Fibroblast of skin of abdomen (primary cell): ENCODE results near the gene EIF4A3.
"Not testable (repeated sequence)": the region's sequence is repeated elsewhere in the genome, so short reads cannot be mapped to it uniquely, and the experiment has no call there.

Experiments used
- DNase-seq: peaks from one replicate; pipeline ENCODE4 v3.0.0-alpha.2; 2013

Gene EIF4A3

DNA sequence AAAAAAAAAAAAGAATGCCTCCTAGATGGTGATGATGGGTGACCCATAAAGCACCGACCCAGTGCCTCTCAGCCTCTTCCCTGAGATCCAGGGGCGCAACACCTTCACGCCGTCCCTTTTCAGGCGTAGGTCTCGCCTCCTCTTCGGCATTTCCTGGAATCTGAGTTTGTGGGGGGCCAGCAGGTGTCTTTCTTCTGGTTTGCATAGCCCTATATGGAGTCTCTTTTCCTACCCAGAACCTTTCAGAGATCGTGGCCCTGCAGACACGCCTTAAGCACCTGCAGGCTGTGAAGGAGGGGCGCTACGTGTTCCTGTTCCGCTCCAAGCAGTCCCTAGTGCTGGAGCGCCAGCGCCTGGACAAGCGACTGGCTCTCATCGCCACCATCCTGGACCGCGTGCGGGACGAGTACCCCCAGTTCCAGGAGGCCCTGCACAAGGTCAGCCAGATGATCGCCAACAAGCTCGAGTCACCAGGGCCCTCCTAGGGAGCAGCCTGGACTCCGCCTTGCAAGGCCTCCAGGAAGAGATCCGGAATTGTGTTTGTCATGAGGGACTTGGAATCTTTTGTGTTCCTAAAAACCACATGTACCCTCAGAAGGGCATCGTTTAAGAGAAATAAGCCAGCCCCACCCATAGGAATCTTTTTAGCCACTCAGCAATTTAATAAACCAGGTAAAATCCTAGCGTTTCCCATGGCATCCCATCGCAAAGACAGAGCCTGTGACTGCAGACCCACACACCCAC, 47.5 kb downstream of the EIF4A3 start:
- no peak for DNase-seq

DNA sequence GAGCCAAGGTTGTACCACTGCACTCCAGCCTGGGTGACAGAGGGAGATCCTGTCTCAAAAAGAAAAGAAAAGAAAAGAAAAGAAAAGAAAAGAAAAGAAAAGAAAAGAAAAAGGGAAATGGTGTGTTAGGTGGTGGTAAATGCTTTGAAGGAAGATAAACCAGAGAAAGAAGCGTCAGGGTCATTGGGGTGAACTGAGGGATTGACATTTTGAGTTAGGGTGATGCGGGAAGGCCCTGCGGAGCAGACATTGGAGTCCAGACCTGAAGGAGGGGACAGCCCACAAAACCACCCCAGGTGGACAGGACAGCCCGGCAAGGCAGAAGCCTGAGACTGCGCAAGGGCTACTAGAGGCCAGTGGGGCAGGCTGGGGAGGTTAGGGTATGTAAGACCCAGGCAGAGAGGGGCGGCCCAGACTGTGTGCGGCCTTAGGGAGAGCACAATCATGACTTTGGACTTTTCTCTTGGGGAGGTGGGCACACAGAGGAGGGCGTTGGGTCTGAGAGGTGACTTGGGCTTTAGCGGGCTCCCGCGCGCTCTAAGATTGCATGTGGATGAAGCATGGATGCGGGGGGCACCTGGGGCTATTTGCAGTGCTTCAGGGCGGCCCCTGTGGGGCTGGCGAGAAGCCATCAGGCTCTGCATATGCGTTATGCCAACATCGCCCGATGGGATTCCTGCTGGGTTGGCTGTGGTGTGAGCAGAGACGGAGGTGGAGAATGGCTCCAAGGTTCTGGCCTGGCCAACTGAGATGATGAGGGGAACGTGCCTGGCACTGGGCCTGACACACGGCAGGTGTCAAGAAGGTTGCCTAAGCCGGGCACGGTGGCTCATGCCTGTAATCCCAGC, 48.9 kb downstream of the EIF4A3 start:
- DNase-seq = no peak

DNA sequence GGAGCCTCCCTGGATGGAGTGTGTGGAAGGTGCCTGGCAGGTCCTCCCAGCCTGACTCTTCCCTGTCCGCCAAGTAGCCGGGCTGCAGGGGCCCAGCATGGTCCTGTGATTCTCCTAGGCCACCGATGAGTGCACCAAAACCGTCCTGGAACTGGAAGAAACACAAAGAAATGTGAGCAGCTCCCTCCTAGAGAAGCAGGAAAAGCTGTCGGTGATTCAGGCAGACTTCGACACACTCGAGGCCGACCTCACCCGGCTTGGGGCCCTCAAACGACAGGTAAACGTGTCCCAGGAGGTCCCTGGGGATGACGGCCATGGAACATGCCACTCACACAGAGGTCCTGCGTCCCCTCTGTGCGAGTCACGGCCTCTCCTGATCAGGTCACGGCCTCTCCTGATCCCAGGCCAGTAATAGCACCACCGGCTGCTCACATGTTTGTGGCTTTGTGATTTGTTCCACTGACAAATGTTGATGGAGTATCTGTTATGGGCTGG, 49.8 kb downstream of the EIF4A3 start:
- no peak for DNase-seq

DNA sequence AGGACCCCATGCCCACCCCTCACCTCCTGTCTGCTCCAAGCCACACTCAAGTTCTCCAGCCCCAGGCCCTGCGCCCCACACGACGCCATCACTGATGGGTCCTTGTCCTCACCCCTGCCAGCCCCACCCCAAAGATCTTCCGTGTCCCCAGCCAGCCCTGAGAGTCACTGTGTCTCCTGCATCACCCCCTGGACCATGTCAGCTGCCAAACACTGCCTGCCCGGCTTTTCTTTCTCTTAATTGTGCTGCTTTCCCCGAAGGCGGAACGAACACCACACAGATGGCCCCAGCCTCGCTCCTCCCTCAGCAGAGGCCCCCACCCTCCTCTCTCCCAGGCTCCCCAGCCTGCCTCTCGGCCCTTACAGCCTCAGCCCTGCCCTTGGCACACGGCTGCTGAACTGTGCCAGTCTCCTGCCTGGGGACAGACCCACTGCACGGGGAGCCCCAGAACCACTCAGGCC, 50.3 kb downstream of the EIF4A3 start:
- DNase-seq = no peak

DNA sequence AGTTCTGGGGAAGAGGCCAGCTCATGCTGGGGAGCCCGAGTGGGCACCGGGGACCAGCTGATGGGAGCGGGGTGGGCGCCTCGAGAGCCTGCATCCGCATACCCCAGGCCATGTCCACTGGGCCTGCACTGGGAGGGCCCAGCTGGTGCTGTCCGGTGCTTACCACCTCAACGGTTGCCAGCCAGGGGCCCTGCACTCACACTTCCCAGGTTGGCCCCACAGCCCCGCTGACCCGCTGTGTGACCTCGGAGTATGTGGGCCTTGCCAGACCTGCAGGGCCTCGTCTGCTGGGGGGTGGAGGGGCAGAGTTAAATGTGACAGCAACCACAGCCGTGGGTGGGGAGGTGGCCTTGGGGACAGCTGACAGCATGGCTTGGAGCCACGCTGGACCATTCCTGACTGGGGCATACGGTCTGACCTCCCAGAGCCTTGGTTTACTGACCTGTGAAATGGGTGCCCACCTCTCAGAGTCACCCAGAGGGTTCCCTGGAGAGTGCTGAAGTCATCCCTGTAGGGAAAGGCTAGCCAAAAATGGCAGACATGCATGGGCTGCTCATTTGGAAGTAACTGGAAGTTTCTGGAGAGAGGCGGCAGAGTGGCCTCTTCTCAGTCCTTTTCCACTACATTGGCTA, 51.0 kb downstream of the EIF4A3 start:
- no peak for DNase-seq

DNA sequence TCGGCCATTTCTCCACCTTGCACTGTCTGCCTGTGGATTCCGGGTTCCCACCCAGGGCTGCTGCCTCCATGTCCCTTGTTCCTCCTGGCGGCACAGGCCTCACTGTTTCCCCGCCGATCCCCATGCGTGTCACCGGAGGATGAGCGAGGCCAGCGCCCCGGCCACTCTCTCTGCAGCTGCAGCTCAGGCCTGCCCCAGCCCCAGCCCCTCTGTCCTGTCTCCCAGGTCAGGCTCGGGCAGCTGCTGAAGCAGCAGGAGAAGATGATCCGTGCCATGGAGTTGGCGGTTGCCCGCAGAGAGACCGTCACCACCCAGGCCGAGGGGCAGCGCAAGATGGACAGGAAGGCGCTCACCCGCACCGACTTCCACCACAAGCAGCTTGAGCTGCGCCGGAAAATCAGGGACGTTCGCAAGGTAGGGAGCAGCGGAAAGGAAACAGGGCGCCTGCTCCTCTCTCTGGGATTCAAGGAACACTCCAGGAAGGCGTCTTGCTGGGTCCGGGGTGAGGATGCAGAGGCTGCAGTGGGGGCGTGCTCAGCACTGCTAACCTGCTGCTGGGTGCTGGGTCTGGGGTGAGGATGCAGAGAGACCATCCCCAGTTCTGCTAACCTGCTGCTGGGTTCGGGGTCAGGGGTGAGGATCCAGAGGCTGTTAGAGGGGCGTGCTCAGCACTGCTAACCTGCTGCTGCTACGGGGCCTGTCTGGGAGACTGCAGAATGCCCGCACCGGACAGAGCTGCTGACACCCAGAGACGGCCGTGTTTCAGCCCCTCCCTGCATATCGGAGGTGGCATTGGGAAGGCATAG, 51.7 kb downstream of the EIF4A3 start:
- DNase-seq = no peak

DNA sequence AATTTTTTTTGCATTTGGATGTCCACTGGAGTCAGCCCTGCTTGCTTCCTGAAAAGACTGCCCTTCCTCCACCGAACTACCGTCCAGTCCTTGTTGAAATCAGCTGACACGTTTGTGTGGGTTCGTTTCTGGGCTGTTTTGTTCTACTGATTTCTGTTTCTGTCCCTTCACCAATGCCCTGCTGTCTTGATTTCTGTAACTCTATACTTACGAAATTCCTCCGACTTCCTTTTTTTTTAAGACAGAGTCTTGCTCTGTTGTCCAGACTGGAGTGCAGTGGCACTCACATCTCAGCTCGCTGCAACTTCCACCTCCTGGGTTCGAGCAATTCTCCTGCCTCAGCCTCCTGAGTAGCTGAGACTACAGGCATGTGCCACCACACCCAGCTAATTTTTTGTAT, 54.0 kb downstream of the EIF4A3 start:
- no peak for DNase-seq

DNA sequence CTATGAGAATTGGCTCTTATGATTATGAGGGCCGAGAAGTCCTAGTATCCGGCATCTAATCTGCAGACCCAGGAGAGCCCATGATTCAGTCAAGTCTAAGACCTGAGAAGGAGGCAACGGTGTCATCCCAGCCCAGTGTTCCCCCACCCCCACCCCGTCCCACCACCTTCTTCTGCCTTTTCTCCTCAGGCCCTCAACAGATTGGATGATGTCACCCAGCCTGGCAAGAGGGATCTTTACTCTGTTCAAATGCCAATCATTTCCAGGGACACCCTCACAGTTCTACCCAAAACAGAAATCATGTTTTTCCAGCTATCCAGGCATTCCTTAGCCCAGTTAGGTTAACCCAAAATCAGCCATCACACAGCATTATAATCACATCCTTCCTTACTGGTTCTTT, 55.6 kb downstream of the EIF4A3 start:
- DNase-seq = no peak

DNA sequence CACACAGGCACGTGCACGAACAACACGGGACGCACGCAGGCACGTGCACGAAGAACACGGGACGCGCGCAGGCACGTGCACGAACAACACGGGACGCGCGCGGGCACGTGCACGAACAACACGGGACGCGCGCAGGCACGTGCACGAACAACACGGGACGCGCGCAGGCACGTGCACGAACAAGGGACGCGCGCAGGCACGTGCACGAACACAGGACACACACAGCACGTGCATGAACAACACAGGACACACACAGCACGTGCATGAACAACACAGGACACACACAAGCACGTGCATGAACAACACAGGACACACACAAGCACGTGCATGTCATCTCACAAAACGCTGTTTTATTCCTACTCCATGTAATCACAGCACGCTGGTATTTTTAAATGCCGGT, 56.8 kb downstream of the EIF4A3 start:
- DNase-seq = not testable (repeated sequence)

DNA sequence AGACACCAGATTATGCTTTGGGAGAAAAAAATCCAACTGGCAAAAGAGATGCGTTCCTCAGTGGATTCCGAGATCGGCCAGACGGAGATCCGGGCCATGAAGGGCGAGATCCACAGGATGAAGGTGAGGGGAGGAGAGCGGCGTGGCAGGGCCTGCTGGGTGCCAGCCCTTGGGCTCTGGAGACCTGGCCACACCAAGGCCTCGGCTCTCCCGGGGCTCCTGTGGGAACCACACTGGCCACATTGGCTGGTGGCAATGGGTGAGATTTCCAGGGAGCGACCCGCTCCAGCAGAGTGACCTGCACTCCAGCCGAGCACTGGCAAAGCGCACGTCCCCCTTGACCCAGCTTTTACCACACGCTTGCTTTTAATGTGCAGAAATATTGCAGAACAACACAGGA, 57.2 kb downstream of the EIF4A3 start:
- DNase-seq = no peak

DNA sequence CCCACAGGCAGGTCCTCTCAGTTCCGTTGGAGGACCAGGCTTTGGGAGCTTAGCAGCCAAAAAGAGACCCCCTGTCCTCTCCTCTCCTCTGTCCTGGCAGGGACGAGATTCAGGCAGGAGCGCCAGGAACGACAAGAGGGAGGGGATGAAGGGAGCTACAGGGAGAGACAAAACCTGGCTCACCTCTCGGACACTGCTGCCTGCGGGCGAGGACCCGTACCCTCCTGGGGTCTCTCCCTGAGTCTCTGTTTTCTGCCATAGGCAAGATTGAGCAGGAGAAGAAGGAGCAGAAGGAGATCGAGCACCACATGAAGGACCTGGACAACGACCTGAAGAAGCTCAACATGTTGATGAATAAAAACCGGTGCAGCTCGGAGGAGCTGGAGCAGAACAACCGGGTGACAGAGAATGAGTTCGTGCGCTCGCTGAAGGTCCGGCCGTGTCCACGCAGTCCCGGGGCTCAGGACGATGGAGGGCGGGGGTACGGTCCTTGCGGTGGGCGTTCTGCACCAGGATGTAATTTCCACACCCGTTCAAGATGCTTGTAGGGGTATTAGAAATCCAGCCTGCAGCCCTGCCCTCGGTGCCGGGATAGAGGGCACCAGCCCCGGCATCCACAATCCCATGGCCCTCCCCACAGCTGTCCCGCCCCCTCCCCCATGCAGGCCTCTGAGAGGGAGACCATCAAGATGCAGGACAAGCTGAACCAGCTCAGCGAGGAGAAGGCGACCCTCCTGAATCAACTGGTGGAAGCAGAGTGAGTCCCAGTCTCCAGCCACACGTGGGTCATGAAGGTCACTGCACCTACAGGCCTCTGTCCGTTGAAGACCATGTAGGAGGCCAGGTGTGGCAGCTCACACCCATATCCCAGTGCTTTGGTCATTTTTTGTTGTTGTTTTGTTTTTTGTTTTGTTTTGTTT, 59.3 kb downstream of the EIF4A3 start:
- no peak for DNase-seq

DNA sequence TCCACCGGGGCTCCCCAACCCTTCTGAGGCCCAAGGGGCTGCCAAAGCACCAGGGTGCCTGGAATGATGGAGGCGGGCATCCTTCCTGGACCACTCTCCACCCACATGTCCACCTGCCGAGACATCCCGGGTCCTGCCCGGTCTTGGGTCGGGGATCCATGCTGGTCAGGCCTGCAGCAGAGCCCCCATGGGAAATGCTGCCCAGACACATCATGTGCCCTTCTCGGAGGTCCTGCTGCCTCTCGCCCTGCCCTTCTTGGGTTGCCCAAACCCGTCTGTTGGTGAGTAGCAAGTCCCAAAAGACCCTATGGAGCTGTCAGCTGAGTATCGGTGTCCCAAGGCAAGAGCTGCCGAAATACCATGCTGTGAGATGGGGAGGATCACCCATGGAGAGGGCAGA, 60.3 kb downstream of the EIF4A3 start:
- DNase-seq = no peak

DNA sequence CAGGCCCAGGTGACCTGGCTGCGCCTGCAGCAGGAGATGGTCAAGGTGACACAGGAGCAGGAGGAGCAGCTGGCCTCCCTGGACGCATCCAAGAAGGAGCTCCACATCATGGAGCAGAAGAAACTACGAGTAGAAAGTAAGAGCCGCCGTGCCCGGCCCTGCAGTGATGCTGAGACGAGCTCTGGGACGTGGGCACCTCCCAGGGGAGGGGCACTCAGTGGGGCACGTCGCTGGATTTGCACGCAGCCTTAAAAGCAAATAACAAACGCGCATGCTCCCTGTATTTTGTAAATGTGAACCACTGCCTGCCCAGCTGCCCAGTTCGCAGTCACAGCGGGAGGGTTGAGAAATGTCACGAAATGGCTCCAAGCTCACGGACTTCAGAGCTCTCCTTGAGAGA, 60.8 kb downstream of the EIF4A3 start:
- no peak for DNase-seq

DNA sequence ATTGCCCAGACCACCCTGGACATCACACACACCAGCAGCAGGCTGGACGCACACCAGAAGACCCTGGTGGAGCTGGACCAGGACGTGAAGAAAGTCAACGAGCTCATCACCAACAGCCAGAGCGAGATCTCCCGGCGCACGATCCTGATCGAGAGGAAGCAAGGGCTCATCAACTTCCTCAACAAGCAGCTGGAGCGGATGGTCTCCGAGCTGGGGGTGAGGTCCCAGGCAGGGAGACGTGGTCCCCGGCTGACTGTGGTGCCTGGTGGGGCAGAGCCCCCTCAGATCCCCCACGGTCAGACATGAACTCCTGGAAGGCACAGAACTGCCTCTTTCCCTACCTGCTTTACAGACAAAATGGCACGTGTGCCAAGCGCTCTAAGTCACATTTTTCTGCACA, 62.2 kb downstream of the EIF4A3 start:
- DNase-seq = no peak
